H1 (cell line): ENCODE results near the gene SMYD1. TPM values are rescaled to one million over a fixed set of nuclear protein-coding genes. Genes with fewer than 3 reads are reported as not detected.

Source experiments
- CHD7 ChIP-seq: fragments of 300-600 bp; sonication (generic); IDR thresholded peaks from 2 replicates; pipeline ENCODE4 v1.7.1; 2012; ENCODE audit warnings: low read length, moderate library complexity, mild to moderate bottlenecking, inconsistent platforms; ENCODE audit not compliant: insufficient replicate concordance
- JUN ChIP-seq: IDR thresholded peaks from 2 replicates; pipeline ENCODE4 v1.6.1; 2011; ENCODE audit warnings: low read depth, mild to moderate bottlenecking, improper control_type of control experiment, low read length
- TAF7 ChIP-seq: optimal IDR thresholded peaks from 2 replicates; pipeline ENCODE3; 2011; ENCODE audit warnings: low read depth, mild to moderate bottlenecking, inconsistent platforms, low read length, moderate library complexity, borderline replicate concordance
- polyA plus RNA-seq, 7 experiments: library from polyadenylated mRNA; depleted of rRNA in 3 of 7; stranded (reverse) in 5 of 7; unstranded in 2 of 7; fragments of >200 nt in 5 of 7; fragments of 200-250 nt in 2 of 7; gene quantifications; 1 replicate in 5 of 7; 2 replicates in 1 of 7; 4 replicates in 1 of 7; pipeline versions ENCODE4 v1.2.1 to v1.2.3, GENCODE V29; 2011 to 2013; ENCODE audit warnings: missing spikeins in 2 of 7, mixed read lengths in 2 of 7
- total RNA-seq: library from RNA; stranded (reverse); fragmentation: NEBNext Ultra II Directional; extraction: Animal tissue kit (Norgen Biotek cat#: 25700); gene quantifications from 2 replicates; pipeline ENCODE4 v1.2.1, GENCODE V29; 2021

SMYD1 gene
- total and polyA plus RNA-seq, 2 of the 8 experiments (the other 6 are each of a cell fraction or from before 2014, with no cell fraction given): 0.06 TPM; not detected in 1

GRCh38 chr2:88042476-88042875, 25.1 kb upstream of the SMYD1 start (continued):
- TF ChIP-seq CHD7 (no peak), TAF7 (no peak), JUN (no peak)
